Astrocyte (in vitro differentiated cells and primary cell): ENCODE data around the gene AKT3. TPM values are rescaled to one million over a fixed set of nuclear protein-coding genes. Genes with fewer than 3 reads are reported as not detected.

Source experiments
- DNase-seq: peaks from one replicate; pipeline ENCODE4 v3.0.0-alpha.2; 2010; ENCODE audit warnings: low read depth
- FAIRE-seq: peaks from 2 replicates; lab custom pipeline; 2011; peaks lifted over from hg19 to GRCh38; lab: Jason Lieb, UNC
- H2AFZ ChIP-seq: 2 replicates; pipeline ENCODE4 v1.6.0; 2012; ENCODE audit warnings: low read depth, low read length, inconsistent platforms
- H3K27ac ChIP-seq: 2 replicates; pipeline ENCODE4 v1.5.1; 2011; ENCODE audit warnings: low read depth, low read length, inconsistent platforms
- H3K27me3 ChIP-seq: 2 replicates; pipeline ENCODE4 v1.6.0; 2011; ENCODE audit warnings: low read length, inconsistent platforms; ENCODE audit not compliant: insufficient read depth
- H3K36me3 ChIP-seq: 2 replicates; pipeline ENCODE4 v1.5.1; 2011; ENCODE audit warnings: low read length, inconsistent platforms; ENCODE audit not compliant: insufficient read depth
- H3K4me1 ChIP-seq: 2 replicates; pipeline ENCODE4 v1.5.1; 2011; ENCODE audit warnings: low read length, inconsistent platforms; ENCODE audit not compliant: insufficient read depth
- H3K4me2 ChIP-seq: 2 replicates; pipeline ENCODE4 v1.6.0; 2012; ENCODE audit warnings: low read length, inconsistent platforms
- H3K4me3 ChIP-seq: 2 replicates; pipeline ENCODE4 v1.5.1; 2011; ENCODE audit warnings: low read depth, mild to moderate bottlenecking, low read length, inconsistent platforms; ENCODE audit not compliant: insufficient read depth
- H3K79me2 ChIP-seq: 2 replicates; pipeline ENCODE4 v1.6.0; 2012; ENCODE audit warnings: mild to moderate bottlenecking, low read length, inconsistent platforms; ENCODE audit not compliant: insufficient read depth
- H3K9ac ChIP-seq: 2 replicates; pipeline ENCODE4 v1.6.0; 2012; ENCODE audit warnings: mild to moderate bottlenecking, low read length, inconsistent platforms
- H3K9me3 ChIP-seq: 2 replicates; pipeline ENCODE4 v1.5.1; 2012; ENCODE audit warnings: low read depth, mild to moderate bottlenecking, low read length, inconsistent platforms; ENCODE audit not compliant: insufficient read depth
- H4K20me1 ChIP-seq: 2 replicates; pipeline ENCODE4 v1.6.0; 2012; ENCODE audit warnings: low read length, inconsistent platforms; ENCODE audit not compliant: insufficient read depth
- H3K27ac Mint-ChIP-seq: one replicate; pipeline ENCODE4 v1.8.0; 2021; ENCODE audit warnings: mild to moderate bottlenecking, mixed read lengths; ENCODE audit not compliant: unreplicated experiment
- H3K27me3 Mint-ChIP-seq: one replicate; pipeline ENCODE4 v1.8.0; 2021; ENCODE audit warnings: low read depth, mixed read lengths; ENCODE audit not compliant: unreplicated experiment
- H3K36me3 Mint-ChIP-seq: one replicate; pipeline ENCODE4 v1.8.0; 2021; ENCODE audit warnings: low read depth, mixed read lengths; ENCODE audit not compliant: unreplicated experiment
- H3K4me1 Mint-ChIP-seq: one replicate; pipeline ENCODE4 v1.8.0; 2021; ENCODE audit warnings: low read depth, mixed read lengths; ENCODE audit not compliant: unreplicated experiment
- H3K4me3 Mint-ChIP-seq: one replicate; pipeline ENCODE4 v1.8.0; 2021; ENCODE audit warnings: mild to moderate bottlenecking, moderate library complexity, mixed read lengths; ENCODE audit not compliant: unreplicated experiment
- H3K9me3 Mint-ChIP-seq: one replicate; pipeline ENCODE4 v1.8.0; 2021; ENCODE audit warnings: mild to moderate bottlenecking, mixed read lengths; ENCODE audit not compliant: unreplicated experiment
- CTCF ChIP-seq: IDR thresholded peaks from 2 replicates; pipeline ENCODE4 v1.5.1; 2011; ENCODE audit warnings: low read depth, mild to moderate bottlenecking, inconsistent platforms, low read length, moderate library complexity; ENCODE audit not compliant: insufficient read depth
- EZH2 ChIP-seq: IDR thresholded peaks from 2 replicates; pipeline ENCODE4 v1.6.1; 2012; ENCODE audit warnings: mild to moderate bottlenecking, low read length, inconsistent platforms; ENCODE audit not compliant: insufficient read depth
- total RNA-seq: library from RNA; stranded (reverse); gene quantifications from 2 replicates; pipeline ENCODE4 v1.2.1, GENCODE V29; 2021

The AKT3 gene
- total RNA-seq, 1 donor from 2014 or later = 64.5 TPM

- Mint-ChIP-seq H3K4me3 (no peak overlapping the region), H3K27ac (peak overlapping the region; percentile 41), H3K27me3 (no peaks in the 10 kb centered on the region), H3K36me3 (peaks cover 6% of the 10 kb centered on the region), H3K4me1 (no peaks in the 10 kb centered on the region), H3K9me3 (no peaks in the 10 kb centered on the region)
- Histone ChIP-seq H2AFZ (no peak overlapping the region), H3K4me2 (no peak overlapping the region), H3K9ac (no peak overlapping the region), H3K27me3 (no peaks in the 10 kb centered on the region), H3K27ac (no peak overlapping the region), H3K4me3 (no peak overlapping the region), H3K79me2 (no peaks in the 10 kb centered on the region), H4K20me1 (no peaks in the 10 kb centered on the region), H3K36me3 (no peaks in the 10 kb centered on the region), H3K9me3 (no peaks in the 10 kb centered on the region), H3K4me1 (no peaks in the 10 kb centered on the region)
- FAIRE-seq (no peak), DNase-seq (no peak)
- TF ChIP-seq CTCF = no peak
- no peak for TF ChIP-seq EZH2
These were observed 395.6 kb downstream of the AKT3 start for GRCh38 chr1:243454328-243454997.

- Histone ChIP-seq H3K4me2 (no peak overlapping the region), H3K27ac (no peak overlapping the region), H3K9ac (no peak overlapping the region), H3K27me3 (no peaks in the 10 kb centered on the region), H3K79me2 (no peaks in the 10 kb centered on the region), H3K36me3 (no peaks in the 10 kb centered on the region), H3K9me3 (no peaks in the 10 kb centered on the region), H3K4me3 (no peak overlapping the region), H2AFZ (no peak overlapping the region), H3K4me1 (no peaks in the 10 kb centered on the region), H4K20me1 (no peaks in the 10 kb centered on the region)
- Mint-ChIP-seq H3K27ac (no peak overlapping the region), H3K4me3 (no peak overlapping the region), H3K9me3 (no peaks in the 10 kb centered on the region), H3K27me3 (no peaks in the 10 kb centered on the region), H3K4me1 (no peaks in the 10 kb centered on the region), H3K36me3 (peaks cover 7% of the 10 kb centered on the region)
- no peak for TF ChIP-seq CTCF
- no peak for DNase-seq
- FAIRE-seq = no peak
These were observed 398.0 kb downstream of the AKT3 start for GRCh38 chr1:243452092-243452491.

GRCh38 chr1:243449373-243449772 lies 400.7 kb downstream of the AKT3 start:
- Histone ChIP-seq H3K27me3 (no peaks in the 10 kb centered on the region), H3K4me2 (no peak overlapping the region), H3K27ac (no peak overlapping the region), H3K79me2 (no peaks in the 10 kb centered on the region), H3K36me3 (no peaks in the 10 kb centered on the region), H3K9me3 (no peaks in the 10 kb centered on the region), H3K4me1 (no peaks in the 10 kb centered on the region), H4K20me1 (no peaks in the 10 kb centered on the region), H3K9ac (no peak overlapping the region), H3K4me3 (no peak overlapping the region), H2AFZ (no peak overlapping the region)
- H3K27ac Mint-ChIP-seq = no peak overlapping the region
- H3K9me3 Mint-ChIP-seq = no peaks in the 10 kb centered on the region
- no peaks in the 10 kb centered on the region for H3K27me3 Mint-ChIP-seq
- no peak overlapping the region for H3K4me3 Mint-ChIP-seq
- TF ChIP-seq CTCF (no peak), EZH2 (no peak)
- peaks cover 9% of the 10 kb centered on the region for H3K36me3 Mint-ChIP-seq
- H3K4me1 Mint-ChIP-seq = no peaks in the 10 kb centered on the region
- DNase-seq (no peak), FAIRE-seq (no peak)
